ENCODE results near the gene EEIG1.
A peak's percentile ranks its signal among the peaks of the same experiment; 100 is the strongest.

The EEIG1 gene

GRCh38 chr9:127975376-127976315, 5.1 kb downstream of the EEIG1 start:
- Mint-ChIP-seq H3K27me3 (no peaks in the 10 kb centered on the region), H3K36me3 (peaks cover 5 to 16% of the 10 kb centered on the region in 2 donors), H3K4me3 (peak overlapping the region in 1 of 2 donors; percentile 7), H3K4me1 (peaks cover 64 to 90% of the 10 kb centered on the region in 2 donors), H3K9me3 (no peaks in the 10 kb centered on the region), H3K27ac (peak overlapping the region; percentile 89)
- DNase-seq, result no peak
- no peak for ATAC-seq (replicated peaks)

GRCh38 chr9:127974769-127975261, 6.0 kb downstream of the EEIG1 start:
- Mint-ChIP-seq H3K27ac (peak overlapping the region; percentile 80), H3K27me3 (no peaks in the 10 kb centered on the region), H3K36me3 (peaks cover 5 to 22% of the 10 kb centered on the region in 2 donors), H3K9me3 (no peaks in the 10 kb centered on the region), H3K4me3 (no peak overlapping the region), H3K4me1 (peaks cover 73 to 96% of the 10 kb centered on the region in 2 donors)
- no peak for ATAC-seq (replicated peaks)
- no peak for DNase-seq

GRCh38 chr9:127974001-127974768, 6.6 kb downstream of the EEIG1 start:
- H3K36me3 Mint-ChIP-seq, result peaks cover 5 to 24% of the 10 kb centered on the region in 2 donors
- H3K27ac Mint-ChIP-seq, result peak overlapping the region; percentile 84
- no peak overlapping the region for H3K4me3 Mint-ChIP-seq
- no peaks in the 10 kb centered on the region for H3K27me3 Mint-ChIP-seq
- H3K4me1 Mint-ChIP-seq, result peaks cover 77 to 96% of the 10 kb centered on the region in 2 donors
- ATAC-seq (replicated peaks) (no peak), DNase-seq (no peak)
- no peaks in the 10 kb centered on the region for H3K9me3 Mint-ChIP-seq

GRCh38 chr9:127973169-127974000, 7.4 kb downstream of the EEIG1 start:
- H3K4me1 Mint-ChIP-seq, result peaks cover 80 to 99% of the 10 kb centered on the region in 2 donors
- H3K4me3 Mint-ChIP-seq, result no peak overlapping the region
- ATAC-seq (replicated peaks) (no peak), DNase-seq (no peak)
- H3K27me3 Mint-ChIP-seq, result no peaks in the 10 kb centered on the region
- H3K36me3 Mint-ChIP-seq, result peaks cover 5 to 27% of the 10 kb centered on the region in 2 donors
- H3K27ac Mint-ChIP-seq, result peak overlapping the region; percentile 92
- no peaks in the 10 kb centered on the region for H3K9me3 Mint-ChIP-seq

GRCh38 chr9:127972236-127972871, 8.4 kb downstream of the EEIG1 start:
- DNase-seq, result no peak
- Mint-ChIP-seq H3K4me1 (peaks cover 88 to 99% of the 10 kb centered on the region in 2 donors), H3K36me3 (peaks cover 8 to 31% of the 10 kb centered on the region in 2 donors), H3K27me3 (no peaks in the 10 kb centered on the region), H3K9me3 (no peaks in the 10 kb centered on the region), H3K4me3 (peak overlapping the region; percentile 69 to 74), H3K27ac (peak overlapping the region; percentile 92)
- ATAC-seq (replicated peaks), result no peak

- H3K36me3 Mint-ChIP-seq, result peaks cover 10 to 31% of the 10 kb centered on the region in 2 donors
These were observed 9.2 kb downstream of the EEIG1 start for GRCh38 chr9:127971357-127972235.

GRCh38 chr9:127970401-127971313, 10.1 kb downstream of the EEIG1 start:
- Mint-ChIP-seq H3K36me3 (peaks cover 9 to 26% of the 10 kb centered on the region in 2 donors), H3K4me3 (peak overlapping the region; percentile 69 to 77), H3K27me3 (no peaks in the 10 kb centered on the region), H3K4me1 (peaks cover 85 to 99% of the 10 kb centered on the region in 2 donors), H3K9me3 (no peaks in the 10 kb centered on the region), H3K27ac (peak overlapping the region; percentile 95)
- peak; percentile 80 for DNase-seq
- peak; percentile 95 for ATAC-seq (replicated peaks)

More at GRCh38 chr9:127971357-127972235, 9.2 kb downstream of the EEIG1 start:
- ATAC-seq (replicated peaks) (peak; percentile 23 to 30), DNase-seq (no peak)
- peak overlapping the region; percentile 69 to 77 for H3K4me3 Mint-ChIP-seq
- no peaks in the 10 kb centered on the region for H3K9me3 Mint-ChIP-seq
- peak overlapping the region; percentile 95 for H3K27ac Mint-ChIP-seq
- H3K4me1 Mint-ChIP-seq, result peaks cover 90 to 99% of the 10 kb centered on the region in 2 donors
- no peaks in the 10 kb centered on the region for H3K27me3 Mint-ChIP-seq

- peaks cover 75 to 91% of the 10 kb centered on the region in 2 donors for H3K4me1 Mint-ChIP-seq
These were observed 11.9 kb downstream of the EEIG1 start for GRCh38 chr9:127968700-127969383.

GRCh38 chr9:127968042-127968441, 12.7 kb downstream of the EEIG1 start:
- H3K4me3 Mint-ChIP-seq, result no peak overlapping the region
- no peak for DNase-seq
- no peaks in the 10 kb centered on the region for H3K9me3 Mint-ChIP-seq
- H3K27ac Mint-ChIP-seq, result peak overlapping the region; percentile 95
- no peaks in the 10 kb centered on the region for H3K27me3 Mint-ChIP-seq
- peaks cover 7 to 33% of the 10 kb centered on the region in 2 donors for H3K36me3 Mint-ChIP-seq
- ATAC-seq (replicated peaks), result no peak
- H3K4me1 Mint-ChIP-seq, result peaks cover 74 to 90% of the 10 kb centered on the region in 2 donors

More at GRCh38 chr9:127968700-127969383, 11.9 kb downstream of the EEIG1 start:
- peak overlapping the region; percentile 95 for H3K27ac Mint-ChIP-seq
- peak overlapping the region; percentile 7 to 43 for H3K4me3 Mint-ChIP-seq
- no peaks in the 10 kb centered on the region for H3K9me3 Mint-ChIP-seq
- ATAC-seq (replicated peaks) (no peak), DNase-seq (no peak)
- H3K36me3 Mint-ChIP-seq, result peaks cover 7 to 30% of the 10 kb centered on the region in 2 donors
- no peaks in the 10 kb centered on the region for H3K27me3 Mint-ChIP-seq

- Mint-ChIP-seq H3K27ac (peak overlapping the region; percentile 95), H3K36me3 (peaks cover 7 to 32% of the 10 kb centered on the region in 2 donors), H3K27me3 (no peaks in the 10 kb centered on the region), H3K9me3 (no peaks in the 10 kb centered on the region), H3K4me3 (peak overlapping the region; percentile 7 to 17), H3K4me1 (peaks cover 70 to 90% of the 10 kb centered on the region in 2 donors)
- no peak for ATAC-seq (replicated peaks)
- DNase-seq, result no peak
These were observed 13.5 kb downstream of the EEIG1 start for GRCh38 chr9:127967151-127967809.

Measured in stimulated activated naive B cell treated with anti-CD40 and anti-IgM and Interleukin-4, amounts not matched to agents 10 μg/mL and 1 μg/mL and 100 μg/mL, for 72 hours (primary cell).